T-helper 1 cell treated with Interleukin-12 subunit alpha and Interleukin-12 subunit beta and Interleukin-4 antibody, amounts not matched to agents 30 μg/mL and 1 μg/mL, for 36 hours (primary cell): ENCODE data around the gene AUP1.
"Not testable (repeated sequence)": the region's sequence is repeated elsewhere in the genome, so short reads cannot be mapped to it uniquely, and the experiment has no call there.

Experiments used
- H3K27ac Mint-ChIP-seq: one replicate; pipeline ENCODE4 v1.8.0; 2021; ENCODE audit warnings: mild to moderate bottlenecking, mixed read lengths
- H3K27me3 Mint-ChIP-seq: one replicate; pipeline ENCODE4 v1.8.0; 2021; ENCODE audit warnings: low read depth, mixed read lengths
- H3K36me3 Mint-ChIP-seq: one replicate; pipeline ENCODE4 v1.8.0; 2021; ENCODE audit warnings: low read depth, mixed read lengths
- H3K4me1 Mint-ChIP-seq: one replicate; pipeline ENCODE4 v1.8.0; 2021; ENCODE audit warnings: low read depth, mixed read lengths
- H3K4me3 Mint-ChIP-seq: one replicate; pipeline ENCODE4 v1.8.0; 2021; ENCODE audit warnings: mild to moderate bottlenecking, moderate library complexity, mixed read lengths
- H3K9me3 Mint-ChIP-seq: one replicate; pipeline ENCODE4 v1.8.0; 2021; ENCODE audit warnings: mixed read lengths

Gene AUP1

GRCh38 chr2:74564222-74564621 is 34.7 kb upstream of the AUP1 start:
- H3K4me1 Mint-ChIP-seq = peaks cover 39% of the 10 kb centered on the region
- H3K9me3 Mint-ChIP-seq = no peaks in the 10 kb centered on the region
- no peak overlapping the region for H3K27ac Mint-ChIP-seq
- H3K27me3 Mint-ChIP-seq = no peaks in the 10 kb centered on the region
- peaks cover 2% of the 10 kb centered on the region for H3K36me3 Mint-ChIP-seq
- no peak overlapping the region for H3K4me3 Mint-ChIP-seq

- Mint-ChIP-seq H3K4me3 (no peak overlapping the region), H3K9me3 (no peaks in the 10 kb centered on the region), H3K36me3 (peaks cover 6% of the 10 kb centered on the region), H3K27ac (peak overlapping the region; percentile 56), H3K27me3 (no peaks in the 10 kb centered on the region), H3K4me1 (peaks cover 33% of the 10 kb centered on the region)
Observed at GRCh38 chr2:74562126-74562775, 32.7 kb upstream of the AUP1 start.

- not testable (repeated sequence) for H3K9me3 Mint-ChIP-seq, H3K27me3 Mint-ChIP-seq, H3K4me3 Mint-ChIP-seq, H3K27ac Mint-ChIP-seq
- Mint-ChIP-seq H3K36me3 (peaks cover 12% of the 10 kb centered on the region), H3K4me1 (peaks cover 30% of the 10 kb centered on the region)
Observed at GRCh38 chr2:74561022-74561421, 31.5 kb upstream of the AUP1 start.

- Mint-ChIP-seq H3K27me3 (no peaks in the 10 kb centered on the region), H3K4me1 (peaks cover 30% of the 10 kb centered on the region), H3K4me3 (no peak overlapping the region), H3K27ac (no peak overlapping the region), H3K9me3 (no peaks in the 10 kb centered on the region), H3K36me3 (peaks cover 12% of the 10 kb centered on the region)
Observed at GRCh38 chr2:74560591-74560990, 31.1 kb upstream of the AUP1 start.

- Mint-ChIP-seq H3K4me1 (peaks cover 33% of the 10 kb centered on the region), H3K4me3 (no peak overlapping the region), H3K27me3 (no peaks in the 10 kb centered on the region), H3K27ac (peak overlapping the region; percentile 20), H3K36me3 (peaks cover 12% of the 10 kb centered on the region), H3K9me3 (no peaks in the 10 kb centered on the region)
Observed at GRCh38 chr2:74559912-74560311, 30.4 kb upstream of the AUP1 start.

- Mint-ChIP-seq H3K36me3 (peaks cover 12% of the 10 kb centered on the region), H3K27me3 (no peaks in the 10 kb centered on the region), H3K9me3 (no peaks in the 10 kb centered on the region), H3K27ac (no peak overlapping the region), H3K4me1 (peaks cover 31% of the 10 kb centered on the region), H3K4me3 (no peak overlapping the region)
Observed at GRCh38 chr2:74558284-74559230, 29.1 kb upstream of the AUP1 start.

DNA sequence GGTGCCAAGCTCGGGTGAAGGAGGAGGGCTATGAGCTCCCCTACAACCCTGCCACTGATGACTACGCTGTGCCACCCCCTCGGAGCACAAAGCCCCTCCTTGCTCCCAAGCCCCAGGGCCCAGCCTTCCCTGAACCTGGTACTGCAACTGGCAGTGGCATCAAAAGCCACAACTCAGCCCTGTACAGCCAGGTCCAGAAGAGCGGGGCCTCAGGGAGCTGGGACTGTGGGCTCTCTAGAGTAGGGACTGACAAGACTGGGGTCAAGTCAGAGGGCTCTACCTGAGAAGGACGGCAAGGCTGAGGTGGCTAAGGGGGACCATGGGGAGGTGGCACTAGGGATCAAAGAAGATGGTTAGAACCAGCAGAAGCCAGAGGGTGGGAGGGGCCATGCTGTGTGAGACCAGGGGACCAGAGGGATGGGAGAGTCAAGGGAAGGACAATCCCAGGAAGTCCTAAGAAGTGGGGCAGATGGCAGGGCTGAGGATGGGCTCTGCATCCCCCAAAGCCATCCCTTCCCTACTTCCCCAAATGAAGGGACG is 27.4 kb upstream of the AUP1 start:
- no peak overlapping the region for H3K27ac Mint-ChIP-seq
- peaks cover 11% of the 10 kb centered on the region for H3K36me3 Mint-ChIP-seq
- peaks cover 28% of the 10 kb centered on the region for H3K4me1 Mint-ChIP-seq
- no peaks in the 10 kb centered on the region for H3K27me3 Mint-ChIP-seq
- no peak overlapping the region for H3K4me3 Mint-ChIP-seq
- H3K9me3 Mint-ChIP-seq = no peaks in the 10 kb centered on the region

DNA sequence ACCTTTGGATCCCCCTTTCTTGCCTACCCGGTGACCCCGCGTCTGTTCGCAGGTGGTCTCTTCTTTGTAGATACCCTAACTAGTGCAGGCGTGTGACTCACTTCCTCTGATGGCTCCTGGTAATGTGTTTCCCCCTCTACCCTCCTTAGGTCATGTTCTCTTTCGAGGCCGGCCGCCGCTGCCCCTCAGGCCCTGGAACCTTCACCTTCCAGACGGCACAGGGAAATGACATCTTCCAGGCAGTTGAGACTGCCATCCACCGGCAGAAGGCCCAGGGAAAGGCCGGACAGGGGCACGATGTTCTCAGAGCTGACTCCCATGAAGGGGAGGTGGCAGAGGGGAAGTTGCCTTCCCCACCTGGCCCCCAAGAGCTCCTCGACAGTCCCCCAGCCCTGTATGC is 26.7 kb upstream of the AUP1 start:
- no peak overlapping the region for H3K27ac Mint-ChIP-seq
- H3K9me3 Mint-ChIP-seq = no peaks in the 10 kb centered on the region
- peak overlapping the region; percentile 96 for H3K4me3 Mint-ChIP-seq
- peaks cover 11% of the 10 kb centered on the region for H3K36me3 Mint-ChIP-seq
- H3K27me3 Mint-ChIP-seq = peaks cover 4% of the 10 kb centered on the region
- H3K4me1 Mint-ChIP-seq = peaks cover 29% of the 10 kb centered on the region

DNA sequence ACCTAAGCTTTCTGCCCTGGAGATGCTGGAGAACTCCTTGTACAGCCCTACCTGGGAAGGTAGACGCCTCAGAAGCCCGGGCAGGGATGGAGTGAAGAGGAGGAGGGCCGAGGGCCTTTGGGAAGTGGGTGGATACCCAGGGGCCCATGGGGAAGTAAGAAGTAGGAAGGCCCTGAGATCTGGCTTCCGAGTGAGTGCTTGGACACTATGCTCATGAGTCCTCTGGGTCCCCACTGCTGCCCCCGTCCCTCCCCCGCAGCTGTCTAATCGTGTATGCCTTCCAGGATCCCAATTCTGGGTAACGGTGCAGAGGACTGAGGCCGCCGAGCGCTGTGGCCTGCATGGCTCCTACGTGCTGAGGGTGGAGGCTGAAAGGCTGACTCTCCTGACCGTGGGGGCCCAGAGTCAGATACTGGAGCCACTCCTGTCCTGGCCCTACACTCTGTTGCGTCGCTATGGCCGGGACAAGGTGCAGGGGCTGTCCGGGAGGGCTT is 26.2 kb upstream of the AUP1 start:
- peak overlapping the region; percentile 96 for H3K4me3 Mint-ChIP-seq
- H3K36me3 Mint-ChIP-seq = peaks cover 11% of the 10 kb centered on the region
- peaks cover 6% of the 10 kb centered on the region for H3K27me3 Mint-ChIP-seq
- H3K27ac Mint-ChIP-seq = no peak overlapping the region
- H3K9me3 Mint-ChIP-seq = no peaks in the 10 kb centered on the region
- peaks cover 29% of the 10 kb centered on the region for H3K4me1 Mint-ChIP-seq

DNA sequence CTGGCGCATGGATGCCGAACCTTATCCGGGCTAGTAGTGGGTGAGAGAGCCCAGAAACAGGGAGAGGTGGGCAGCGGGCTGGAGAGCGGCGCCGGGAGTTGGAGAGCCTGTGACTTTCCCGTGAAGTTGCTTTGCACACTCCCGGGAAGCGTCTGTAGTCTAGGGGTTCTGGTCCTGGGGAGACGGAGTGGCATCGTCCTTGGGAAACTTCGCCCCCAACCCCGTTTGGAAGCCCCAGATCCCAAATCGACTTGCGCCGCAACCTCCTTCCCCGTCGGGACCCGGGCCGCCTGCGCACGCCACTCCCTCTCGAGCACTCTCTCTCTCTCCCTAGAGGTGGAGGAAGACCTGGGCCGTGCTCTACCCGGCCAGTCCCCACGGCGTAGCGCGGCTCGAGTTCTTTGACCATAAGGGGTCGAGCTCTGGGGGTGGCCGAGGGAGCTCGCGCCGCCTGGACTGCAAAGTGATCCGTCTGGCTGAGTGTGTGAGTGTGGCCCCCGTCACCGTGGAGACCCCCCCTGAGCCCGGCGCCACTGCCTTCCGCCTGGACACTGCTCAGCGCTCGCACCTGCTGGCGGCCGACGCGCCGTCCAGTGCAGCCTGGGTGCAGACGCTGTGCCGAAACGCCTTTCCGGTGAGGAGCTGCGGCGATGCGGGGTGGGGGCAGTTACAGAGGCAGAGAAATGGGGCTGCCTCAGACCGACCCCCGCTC is 25.5 kb upstream of the AUP1 start:
- Mint-ChIP-seq H3K4me3 (peak overlapping the region; percentile 96), H3K27me3 (peaks cover 13% of the 10 kb centered on the region), H3K9me3 (no peaks in the 10 kb centered on the region), H3K4me1 (peaks cover 24% of the 10 kb centered on the region), H3K36me3 (peaks cover 11% of the 10 kb centered on the region), H3K27ac (peak overlapping the region; percentile 94)

GRCh38 chr2:74553892-74554819 is 24.6 kb upstream of the AUP1 start, which contains the start of the genes DOK1 and LOXL3:
TSS of gene DOK1 (plus strand) at chr2:74554720. CDS start at chr2:74554755, 35 bp downstream.
TSS of gene LOXL3 (minus strand) at chr2:74553942. CDS start at chr2:74552634, 1,308 bp downstream.
- Mint-ChIP-seq H3K4me1 (peaks cover 23% of the 10 kb centered on the region), H3K36me3 (peaks cover 11% of the 10 kb centered on the region), H3K4me3 (peak within 1 kb of the TSS; percentile 96), H3K27me3 (peaks cover 14% of the 10 kb centered on the region), H3K27ac (peak within 1 kb of the TSS; percentile 94), H3K9me3 (no peaks in the 10 kb centered on the region)

DNA sequence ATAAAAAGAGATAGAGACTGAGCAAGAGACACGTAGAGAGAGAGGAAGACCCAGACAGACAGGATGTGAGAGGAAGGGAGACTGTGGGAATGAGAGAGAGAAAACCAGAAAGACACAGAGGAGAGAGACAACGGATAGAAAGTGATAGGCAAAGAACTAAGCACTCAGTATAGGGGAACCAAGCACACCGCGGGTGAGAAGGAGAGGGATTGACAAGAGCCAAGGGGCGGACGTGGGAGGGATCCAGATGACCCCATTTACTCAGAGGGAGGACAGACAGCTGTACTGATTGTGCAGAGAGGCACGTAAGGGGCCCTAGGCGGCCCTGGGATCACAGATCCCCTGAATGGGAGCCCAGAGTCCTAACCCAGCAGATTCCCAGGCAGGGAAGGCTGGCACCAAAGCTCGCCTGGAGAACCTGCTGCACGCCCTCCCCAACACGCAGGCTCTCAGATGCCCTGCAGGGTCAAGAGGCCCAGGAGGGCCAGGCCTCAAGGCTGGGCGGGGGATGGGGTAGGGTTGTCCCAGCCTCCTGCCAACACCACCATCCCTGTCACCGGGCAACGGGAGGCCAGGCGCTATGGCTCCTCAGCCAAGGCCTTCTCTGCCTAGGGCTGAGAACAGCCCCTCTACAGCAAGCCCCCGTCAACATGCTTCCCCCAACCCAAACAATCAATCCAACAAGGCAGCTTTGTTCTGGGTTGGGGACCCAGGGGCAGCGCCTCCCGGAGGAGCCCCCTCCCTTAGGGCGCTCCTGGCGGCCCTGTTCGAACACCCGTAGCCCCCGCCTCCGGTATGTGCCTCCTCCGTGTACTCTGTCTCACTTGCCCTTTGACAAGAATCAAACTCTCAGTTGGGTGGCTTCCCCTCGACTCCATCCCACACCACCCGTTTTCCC is 23.7 kb upstream of the AUP1 start:
- H3K27me3 Mint-ChIP-seq = peaks cover 17% of the 10 kb centered on the region
- H3K4me1 Mint-ChIP-seq = peaks cover 24% of the 10 kb centered on the region
- H3K4me3 Mint-ChIP-seq = peak overlapping the region; percentile 74
- H3K27ac Mint-ChIP-seq = peak overlapping the region; percentile 87
- H3K9me3 Mint-ChIP-seq = no peaks in the 10 kb centered on the region
- H3K36me3 Mint-ChIP-seq = peaks cover 9% of the 10 kb centered on the region
